Erythroblast (primary cell): ENCODE measurements around the gene PIK3R3.

Source experiments
- GATA1 ChIP-seq: IDR thresholded peaks from 2 replicates; pipeline ENCODE4 v1.6.1; 2011; ENCODE audit warnings: low read depth, mild to moderate bottlenecking, control low read depth, low read length, moderate library complexity
- POLR2A ChIP-seq: IDR thresholded peaks from 2 replicates; pipeline ENCODE4 v1.6.1; 2011; ENCODE audit warnings: mild to moderate bottlenecking, low read length

- TF ChIP-seq POLR2A (no peak), GATA1 (no peak)
Measured at GRCh38 chr1:46169811-46170454, 37.5 kb upstream of the PIK3R3 start.
